Testis (tissue), 2 donors: ENCODE data around the gene CNKSR3.

Source experiments
- CTCF ChIP-seq, 3 experiments: fragments of 450-650 bp in 2 of 3; fragments of 200-600 bp in 1 of 3; sonication (generic) in 1 of 3; IDR thresholded peaks; one replicate each; pipeline ENCODE4 v1.5.1; 2016 to 2019; ENCODE audit warnings: antibody characterized with exemption in 3 of 3, mild to moderate bottlenecking in 2 of 3, moderate library complexity in 1 of 3
- POLR2A ChIP-seq: fragments of 450-650 bp; IDR thresholded peaks from one replicate; pipeline ENCODE4 v1.6.1; 2017; ENCODE audit warnings: antibody characterized with exemption, mild to moderate bottlenecking, moderate library complexity

- TF ChIP-seq CTCF (IDR thresholded peaks at IDR 0.05) (no peak), POLR2A (no peak)
These were observed 112.8 kb downstream of the CNKSR3 start for GRCh38 chr6:154397491-154398195.
